GM12878 (cell line): ENCODE data around the gene TSPAN5. TPM values are rescaled to one million over a fixed set of nuclear protein-coding genes. Genes with fewer than 3 reads are reported as not detected.

Source experiments
- ATAC-seq: fragments of 200-7000 bp; cut with Tn5 transposase; 3 replicates; pipeline ENCODE4 v1.9.1; 2020; ENCODE audit warnings: mild to moderate bottlenecking, moderate library complexity
- BruUV-seq: library from RNA; stranded (reverse); fragments of 400-500 nt; replicated peaks from 2 replicates; lab custom pipeline; 2021; lab: Mats Ljungman, UMichigan
- CTCF ChIA-PET: fragments of 300-600 bp; sonication (Branson Sonifier 250); formaldehyde crosslinking; extraction: SDS; loops from one replicate; lab custom pipeline; 2021; ENCODE audit warnings: inconsistent platforms; lab: Yijun Ruan, JAX
- POLR2A ChIA-PET: fragments of 350-600 bp; formaldehyde crosslinking; extraction: SDS; loops from one replicate; lab custom pipeline; 2021; ENCODE audit warnings: inconsistent platforms; lab: Charles Lee
- RAD21 ChIA-PET: fragments of 300-600 bp; sonication (Branson Sonifier 250); formaldehyde crosslinking; loops from one replicate; lab custom pipeline; 2023; ENCODE audit warnings: antibody characterized with exemption; ENCODE audit not compliant: unreplicated experiment; lab: Charles Lee
- SMC1A ChIA-PET: fragments of 300-600 bp; sonication (Branson Sonifier 250); formaldehyde crosslinking; loops from one replicate; lab custom pipeline; 2023; ENCODE audit not compliant: unreplicated experiment, uncharacterized antibody; lab: Charles Lee
- DNase-seq: peaks from one replicate; pipeline ENCODE4 v3.0.0-alpha.2; 2011; ENCODE audit warnings: low read depth, low spot score
- FAIRE-seq: peaks from 3 replicates; lab custom pipeline; 2011; peaks lifted over from hg19 to GRCh38; lab: Jason Lieb, UNC
- H2AFZ ChIP-seq: 2 replicates; pipeline ENCODE4 v1.6.0; 2011; ENCODE audit warnings: low read depth, low read length, control low read depth; ENCODE audit not compliant: control insufficient read depth
- H3K27ac ChIP-seq: 2 replicates; pipeline ENCODE4 v1.5.1; 2011; ENCODE audit warnings: control low read depth; ENCODE audit not compliant: control insufficient read depth, insufficient read depth
- H3K27me3 ChIP-seq, 2 experiments: replicated peaks in 1 of 2; 2 replicates each; pipeline versions ENCODE4 v1.6.0 to v1.6.1; 2011; ENCODE audit warnings: low read length in 1 of 2; ENCODE audit not compliant: control insufficient read depth in 2 of 2, insufficient read depth in 2 of 2
- H3K36me3 ChIP-seq, 2 experiments: 2 replicates each; pipeline ENCODE4 v1.5.1; 2011; ENCODE audit warnings: low read length in 1 of 2; ENCODE audit not compliant: control insufficient read depth in 2 of 2, insufficient read depth in 2 of 2
- H3K4me1 ChIP-seq: 2 replicates; pipeline ENCODE4 v1.6.1; 2011; ENCODE audit warnings: mild to moderate bottlenecking, low read length, moderate library complexity, mixed read lengths; ENCODE audit not compliant: control insufficient read depth, insufficient read depth
- H3K4me2 ChIP-seq: 2 replicates; pipeline ENCODE4 v1.6.0; 2011; ENCODE audit warnings: control low read depth; ENCODE audit not compliant: control insufficient read depth, insufficient read depth
- H3K4me3 ChIP-seq: fragments of 200-600 bp; sonication (generic); 2 replicates; pipeline ENCODE4 v1.5.1; 2016
- H3K79me2 ChIP-seq: 2 replicates; pipeline ENCODE4 v1.6.0; 2011; ENCODE audit warnings: low read length; ENCODE audit not compliant: control insufficient read depth, insufficient read depth
- H3K9ac ChIP-seq: 2 replicates; pipeline ENCODE4 v1.8.0; 2011; ENCODE audit warnings: low read length, control low read depth, mixed read lengths; ENCODE audit not compliant: control insufficient read depth, insufficient read depth
- H3K9me3 ChIP-seq: replicated peaks from 3 replicates; pipeline ENCODE4 v1.5.1; 2011; ENCODE audit warnings: mild to moderate bottlenecking, low read length; ENCODE audit not compliant: control insufficient read depth, insufficient read depth
- H4K20me1 ChIP-seq: 2 replicates; pipeline ENCODE4 v1.6.0; 2011; ENCODE audit not compliant: control insufficient read depth, insufficient read depth
- ATF2 ChIP-seq: IDR thresholded peaks from 2 replicates; pipeline ENCODE4 v1.6.1; 2012; ENCODE audit warnings: low read length, inconsistent platforms
- BRCA1 ChIP-seq: IDR thresholded peaks from 2 replicates; pipeline ENCODE4 v1.6.1; 2011; ENCODE audit warnings: low read depth, low read length, improper control_type of control experiment
- CHD4 ChIP-seq: fragments of 200-600 bp; sonication (generic); IDR thresholded peaks from 2 replicates; pipeline ENCODE4 v1.6.1; 2016; ENCODE audit warnings: mild to moderate bottlenecking
- CREM ChIP-seq: IDR thresholded peaks from 2 replicates; pipeline ENCODE4 v1.6.1; 2014; ENCODE audit warnings: antibody characterized with exemption, low read depth
- JUND ChIP-seq: IDR thresholded peaks from 2 replicates; pipeline ENCODE4 v1.6.1; 2012; ENCODE audit warnings: low read depth, mild to moderate bottlenecking, low read length, improper control_type of control experiment, moderate library complexity
- KAT2A ChIP-seq: conservative IDR thresholded peaks from 2 replicates; pipeline ENCODE4 v1.6.1; 2011; ENCODE audit warnings: low read depth, low read length; ENCODE audit not compliant: control insufficient read depth
- MTA3 ChIP-seq: IDR thresholded peaks from 2 replicates; pipeline ENCODE4 v1.6.1; 2012; ENCODE audit warnings: low read length, inconsistent platforms, borderline replicate concordance
- POLR2AphosphoS2 ChIP-seq: IDR thresholded peaks from 2 replicates; pipeline ENCODE4 v1.6.1; 2011; ENCODE audit warnings: low read depth, mild to moderate bottlenecking, low read length, improper control_type of control experiment, moderate library complexity
- PRDM15 ChIP-seq: fragments of 450-650 bp; formaldehyde crosslinking; IDR thresholded peaks from 2 replicates; pipeline ENCODE4 v1.4.0; 2020; ENCODE audit warnings: mild to moderate bottlenecking, moderate library complexity
- SIX5 ChIP-seq: IDR thresholded peaks from 2 replicates; pipeline ENCODE4 v1.6.1; 2011; ENCODE audit warnings: mild to moderate bottlenecking, low read depth, low read length, moderate library complexity; ENCODE audit not compliant: severe bottlenecking
- SKIL ChIP-seq: fragments of 450-650 bp; IDR thresholded peaks from 2 replicates; pipeline ENCODE4 v1.6.1; 2017; ENCODE audit warnings: mild to moderate bottlenecking, low read depth, inconsistent platforms; ENCODE audit not compliant: poor library complexity, severe bottlenecking
- SMAD1 ChIP-seq: fragments of 450-650 bp; IDR thresholded peaks from 2 replicates; pipeline ENCODE4 v1.6.1; 2018; ENCODE audit warnings: mild to moderate bottlenecking, low read depth; ENCODE audit not compliant: partially characterized antibody
- SPI1 ChIP-seq: IDR thresholded peaks from 2 replicates; pipeline ENCODE4 v1.6.1; 2011; ENCODE audit warnings: low read depth, mild to moderate bottlenecking, low read length, moderate library complexity, borderline replicate concordance; ENCODE audit not compliant: insufficient read depth
- SUPT20H ChIP-seq: IDR thresholded peaks from 2 replicates; pipeline ENCODE4 v1.6.1; 2011; ENCODE audit warnings: low read depth, mild to moderate bottlenecking, low read length, moderate library complexity, borderline replicate concordance; ENCODE audit not compliant: control insufficient read depth
- ZBTB33 ChIP-seq: fragments of 450-650 bp; IDR thresholded peaks from 2 replicates; pipeline ENCODE4 v1.6.1; 2017; ENCODE audit warnings: mild to moderate bottlenecking
- WGBS: methylation state at CpG from one replicate; pipeline ENCODE4 v1.1.6; 2016; ENCODE audit warnings: low lambda C conversion rate; ENCODE audit not compliant: insufficient replicate concordance, insufficient coverage; ENCODE audit errors: missing lambda C conversion rate; 5-methylcytosine and 5-hydroxymethylcytosine counted together
- in situ Hi-C: fragments of 300-500 bp; cut with MboI; formaldehyde crosslinking; loops from 9 replicates; pipeline ENCODE4 v1.14.3; 2018; ENCODE audit warnings: mixed read lengths
- intact Hi-C: fragments of 100-400 bp; cut with micrococcal nuclease; formaldehyde crosslinking; loops from one replicate; pipeline ENCODE4 v1.14.2; 2022; ENCODE audit not compliant: unreplicated experiment
- polyA plus RNA-seq, 11 experiments: library from polyadenylated mRNA; depleted of rRNA in 4 of 11; unstranded in 6 of 11; stranded (reverse) in 5 of 11; fragments of >200 nt; fragmentation: Nextera tagmentation in 4 of 11; fragmentation: Illumina TruSeq in 1 of 11; extraction: Ambion mirVana in 4 of 11; extraction: Trizol in 1 of 11; gene quantifications; 1 replicate in 1 of 11; 2 replicates in 10 of 11; pipeline versions ENCODE4 v1.2.1 to v1.2.3, GENCODE V29; 2011 to 2016; ENCODE audit warnings: inconsistent platforms in 2 of 11, missing spikeins in 2 of 11, low read depth in 1 of 11
- total RNA-seq, 4 experiments: library from RNA; depleted of rRNA in 3 of 4; stranded (reverse); fragments of >200 nt in 3 of 4; fragmentation: Illumina TruSeq in 1 of 4; extraction: Trizol in 1 of 4; gene quantifications; 2 replicates each; pipeline versions ENCODE4 v1.2.1 to v1.2.3, GENCODE V29; 2013 to 2021

Gene TSPAN5
- total and polyA plus RNA-seq, 10 of the 15 experiments (the other 5 are each of a cell fraction or from before 2014, with no cell fraction given), result 0.09 to 8.2 (median 0.27) TPM

- Histone ChIP-seq H3K36me3 (no peaks in the 10 kb centered on the region), H3K4me2 (no peak overlapping the region), H3K4me3 (no peak overlapping the region), H3K9ac (no peak overlapping the region), H4K20me1 (no peaks in the 10 kb centered on the region), H3K27me3 (peaks cover 0 to 3% of the 10 kb centered on the region in 2 experiments; a peak in 1 of 4 replicates), H3K79me2 (no peaks in the 10 kb centered on the region), H3K4me1 (peaks cover 9% of the 10 kb centered on the region), H2AFZ (no peak overlapping the region), H3K9me3 (no peaks in the 10 kb centered on the region), H3K27ac (no peak overlapping the region)
- no peak for DNase-seq
- no TSS peak for BruUV-seq
- ChIA-PET RAD21 (interaction anchor here (1.0 kb wide), 1 partner anchor 13 kb away, joined by 3 read pairs; no protein-coding TSS in a partner anchor), CTCF (interaction anchor here (1.0 to 4.0 kb wide), 2 partner anchors 11 to 13 kb away, joined by 3 to 25 read pairs; no protein-coding TSS in a partner anchor), SMC1A (interaction anchor here (1.1 to 4.7 kb wide), 5 partner anchors 9 to 182 kb away, joined by 3 to 37 read pairs (median 17); no protein-coding TSS in a partner anchor), POLR2A (interaction anchor here (0.6 kb wide), 1 partner anchor 11 kb away, joined by 3 read pairs; no protein-coding TSS in a partner anchor)
- FAIRE-seq, result no peak
- in situ Hi-C loops, result no loop called here
- intact Hi-C loops, result loop anchor here (5.0 kb wide), 2 partner anchors 122 to 182 kb away; no protein-coding TSS in a partner anchor
- 54% methylated on average over 5 of the region's 5 CpGs for WGBS
- no peak for ATAC-seq
- TF ChIP-seq SPI1 (no peak), ZBTB33 (no peak), JUND (no peak), BRCA1 (no peak), SMAD1 (no peak), PRDM15 (CRISPR knock-in tag) (no peak), POLR2AphosphoS2 (no peak), KAT2A (no peak), SUPT20H (no peak), ATF2 (no peak), CHD4 (no peak), MTA3 (no peak), SKIL (no peak), CREM (no peak), SIX5 (no peak)
Observed at GRCh38 chr4:98480535-98480934, 177.9 kb downstream of the TSPAN5 start.
